ENCODE measurements around the gene OPN3. TPM values are rescaled to one million over a fixed set of nuclear protein-coding genes. Genes with fewer than 3 reads are reported as not detected.
A peak's percentile ranks its signal among the peaks of the same experiment; 100 is the strongest.

Gene OPN3
- total and polyA plus RNA-seq, 9 of the 15 experiments (the other 6 are each of a cell fraction or from before 2014, with no cell fraction given), result 4.2 to 34.6 (median 17.0) TPM

GRCh38 chr1:241611063-241611462, 29.1 kb downstream of the OPN3 start (continued):
- no peak; the same call in 1 of the 2 replicates for TF ChIP-seq TOE1 (IDR thresholded peaks at IDR 0.05; ENCODE audit: borderline replicate concordance)
- no peak for TF ChIP-seq TOE1 (CRISPR knock-in tag; IDR thresholded peaks at IDR 0.05; ENCODE audit: borderline replicate concordance, low read depth)
- 0 out of 2 replicates have a peak, but pooled peaks have one; percentile 27 for TF ChIP-seq CUX1 (CRISPR knock-in tag; IDR thresholded peaks at IDR 0.05)
- TF ChIP-seq DLX4 (CRISPR knock-in tag; IDR thresholded peaks at IDR 0.05), result no peak
- TF ChIP-seq ZNF696 (CRISPR knock-in tag; conservative IDR thresholded peaks at IDR 0.05), result no peak
- no peak for TF ChIP-seq HBP1 (CRISPR knock-in tag; IDR thresholded peaks at IDR 0.05)
- TF ChIP-seq ARID3B (CRISPR knock-in tag; IDR thresholded peaks at IDR 0.05; ENCODE audit: borderline replicate concordance), result no peak
- TF ChIP-seq GMEB1 (CRISPR knock-in tag; IDR thresholded peaks at IDR 0.05), result no peak
- TF ChIP-seq NR4A1 (CRISPR knock-in tag; IDR thresholded peaks at IDR 0.05), result no peak
- TF ChIP-seq NR4A1 (tag; IDR thresholded peaks at IDR 0.05), result no peak
- TF ChIP-seq GABPB2 (CRISPR knock-in tag; conservative IDR thresholded peaks at IDR 0.05), result no peak
- no peak for TF ChIP-seq LARP7 (IDR thresholded peaks at IDR 0.05)
- TF ChIP-seq NFATC3 (IDR thresholded peaks at IDR 0.05), result no peak
- TF ChIP-seq GTF2E2 (tag; IDR thresholded peaks at IDR 0.05), result 0 out of 2 replicates have a peak, but pooled peaks have one; percentile 3
- TF ChIP-seq IRF1 (CRISPR knock-in tag; IDR thresholded peaks at IDR 0.05; ENCODE audit: borderline replicate concordance), result no peak
- TF ChIP-seq SAFB2 (IDR thresholded peaks at IDR 0.05; ENCODE audit: borderline replicate concordance, low read depth, low read length, severe bottlenecking), result no peak
